GM18520 (cell line): Measurements from ENCODE around the gene DCTD.

ENCODE experiments used
- ATAC-seq: cut with Tn5 transposase; IDR thresholded peaks from one replicate; pipeline ENCODE4 v1.9.1; 2021; ENCODE audit not compliant: unreplicated experiment

Gene DCTD

GRCh38 chr4:182893474-182894080 is 23.6 kb downstream of the DCTD start:
- no peak for ATAC-seq

- ATAC-seq: no peak
Observed at GRCh38 chr4:182893047-182893446, 24.1 kb downstream of the DCTD start.

GRCh38 chr4:182890202-182890601 is 27.0 kb downstream of the DCTD start:
- no peak for ATAC-seq

GRCh38 chr4:182888891-182889290 is 28.3 kb downstream of the DCTD start:
- no peak for ATAC-seq

- ATAC-seq: no peak
Observed at GRCh38 chr4:182886768-182887167, 30.4 kb downstream of the DCTD start.

GRCh38 chr4:182886205-182886604 is 31.0 kb downstream of the DCTD start:
- no peak for ATAC-seq

GRCh38 chr4:182885738-182886077 is 31.5 kb downstream of the DCTD start:
- no peak for ATAC-seq

- no peak for ATAC-seq
Observed at GRCh38 chr4:182885022-182885737, 32.0 kb downstream of the DCTD start.

- no peak for ATAC-seq
Observed at GRCh38 chr4:182884040-182884439, 33.1 kb downstream of the DCTD start.

GRCh38 chr4:182883351-182883750 is 33.8 kb downstream of the DCTD start:
- no peak for ATAC-seq

GRCh38 chr4:182881914-182882313 is 35.3 kb downstream of the DCTD start:
- no peak for ATAC-seq

- no peak for ATAC-seq
Observed at GRCh38 chr4:182880387-182881356, 36.5 kb downstream of the DCTD start.

GRCh38 chr4:182879913-182880312 is 37.3 kb downstream of the DCTD start:
- ATAC-seq: no peak

- ATAC-seq: no peak
Observed at GRCh38 chr4:182878633-182879495, 38.3 kb downstream of the DCTD start.

- ATAC-seq: no peak
Observed at GRCh38 chr4:182877326-182877883, 39.8 kb downstream of the DCTD start.

GRCh38 chr4:182876427-182876826 is 40.8 kb downstream of the DCTD start:
- no peak for ATAC-seq

- ATAC-seq: no peak
Observed at GRCh38 chr4:182875453-182876405, 41.5 kb downstream of the DCTD start.

GRCh38 chr4:182874797-182875345 is 42.3 kb downstream of the DCTD start:
- no peak for ATAC-seq

- no peak for ATAC-seq
Observed at GRCh38 chr4:182874304-182874751, 42.9 kb downstream of the DCTD start.
